Measurements from ENCODE around the gene PTPRE.
"Not testable (repeated sequence)": the region's sequence is repeated elsewhere in the genome, so short reads cannot be mapped to it uniquely, and the experiment has no call there.

PTPRE gene

DNA sequence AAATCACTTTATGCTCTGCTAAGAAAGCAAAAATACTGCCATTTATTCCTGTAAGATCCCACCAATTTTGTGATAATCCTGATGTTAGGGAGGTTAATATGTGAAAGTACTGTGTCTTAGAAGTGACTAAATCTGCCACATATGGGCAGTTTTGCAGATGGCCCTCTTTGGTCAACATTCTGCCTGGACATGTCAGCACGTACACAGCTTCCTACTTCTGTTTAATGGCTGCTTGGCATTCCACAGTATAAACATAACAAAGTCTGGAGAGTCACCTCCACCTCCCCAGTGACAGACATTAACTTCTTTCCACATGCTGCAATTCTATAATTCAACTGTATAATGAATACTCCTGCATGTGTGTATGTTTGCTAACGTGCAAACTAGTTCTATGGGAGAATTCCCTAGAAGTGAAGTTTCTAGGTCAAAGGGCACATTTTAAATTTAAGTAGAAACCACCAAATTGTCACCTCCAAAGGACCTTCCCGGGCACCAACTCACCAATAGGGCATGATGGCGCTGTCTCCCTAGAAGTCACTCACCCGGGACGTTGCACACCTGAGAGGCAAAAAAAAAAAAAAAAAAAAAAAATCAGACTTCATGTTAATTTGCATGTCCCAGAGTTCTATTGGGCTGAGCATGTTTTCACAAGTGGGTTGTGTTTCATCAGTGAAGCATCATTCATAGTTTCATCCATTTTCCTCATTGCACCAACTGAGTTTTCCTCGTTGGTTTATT is 180.4 kb downstream of the PTPRE start:
- no peak for TF ChIP-seq CTCF (IDR thresholded peaks at IDR 0.05; ENCODE audit: low read depth, low read length, missing control alignments)
- in situ Hi-C loops (cut with HindIII; ENCODE audit: low sequenced_read_pairs): no loop called here
- DNase-seq (ENCODE audit: low read depth): no peak
- H3K4me3 ChIP-seq (ENCODE audit: low read depth, low read length): no peak overlapping the region

DNA sequence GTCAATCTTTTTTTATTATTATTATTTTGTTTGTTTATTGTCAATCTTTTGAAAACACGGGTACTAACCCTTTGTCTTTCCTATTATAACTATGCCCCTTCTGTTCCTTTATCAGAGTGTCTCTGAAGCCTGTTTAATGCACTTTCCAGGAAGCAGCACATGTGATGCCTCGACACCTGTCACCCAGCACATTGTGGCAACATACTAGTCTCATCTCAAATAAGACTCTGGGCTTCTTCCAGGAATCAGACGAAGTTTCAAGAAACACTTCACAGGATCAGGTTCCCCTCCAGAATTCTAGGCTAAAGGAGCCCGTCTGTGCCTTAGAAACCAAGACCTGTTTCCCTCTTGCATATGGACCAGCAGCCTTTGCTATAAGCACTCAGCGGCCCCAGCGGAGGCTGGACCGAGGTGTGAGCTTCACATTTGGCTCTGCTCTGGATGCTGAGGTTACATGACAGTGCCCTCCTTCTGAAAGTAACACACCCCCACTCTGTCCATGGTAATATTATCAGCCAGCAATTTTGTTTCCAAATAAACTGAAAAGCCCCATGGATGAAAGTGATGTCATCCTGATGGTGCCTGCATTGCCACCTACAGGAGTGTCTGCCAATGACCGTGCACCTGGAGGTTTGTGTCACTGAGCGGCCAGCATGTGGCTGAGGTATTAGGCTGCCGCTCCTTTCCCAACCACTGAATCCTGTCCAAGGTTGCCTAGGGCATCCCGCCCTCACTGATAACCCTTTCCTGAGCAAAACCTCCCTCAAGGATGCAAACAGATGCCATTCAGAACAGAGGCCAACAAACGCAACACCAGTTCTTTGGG is 181.2 kb downstream of the PTPRE start:
- TF ChIP-seq CTCF (IDR thresholded peaks at IDR 0.05; ENCODE audit: low read depth, low read length, missing control alignments): no peak
- DNase-seq (ENCODE audit: low read depth): no peak
- H3K4me3 ChIP-seq (ENCODE audit: low read depth, low read length): no peak overlapping the region
- in situ Hi-C loops (cut with HindIII; ENCODE audit: low sequenced_read_pairs): no loop called here

DNA sequence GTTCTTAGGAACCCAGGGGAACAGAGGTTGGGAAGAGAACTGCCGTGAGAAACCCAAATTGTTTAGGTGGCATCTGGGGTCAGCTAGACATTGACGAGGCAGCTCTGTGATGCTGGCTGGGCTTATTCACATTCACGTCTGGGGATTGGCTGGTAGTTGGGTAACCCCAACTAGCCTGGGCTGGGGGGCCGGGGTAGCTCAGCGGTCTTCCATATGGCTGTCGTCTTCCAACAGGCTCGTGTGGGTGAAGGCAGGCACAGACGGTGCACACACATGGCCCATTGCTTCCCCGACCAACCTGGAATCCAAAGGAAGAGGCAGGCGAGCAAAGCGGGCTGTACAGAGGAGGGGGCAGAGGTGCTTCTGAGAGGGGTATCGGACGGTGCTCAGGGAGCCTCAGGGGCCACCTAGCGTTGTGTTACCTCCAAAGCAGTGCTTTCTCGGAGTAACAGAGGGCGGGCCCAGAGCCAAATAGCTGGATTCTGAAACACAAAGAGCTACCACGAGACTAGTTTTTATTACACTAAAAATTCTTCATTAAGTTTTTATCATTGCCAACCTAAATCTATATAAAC is 184.8 kb downstream of the PTPRE start:
- in situ Hi-C loops (cut with HindIII; ENCODE audit: low sequenced_read_pairs): no loop called here
- no peak for TF ChIP-seq CTCF (IDR thresholded peaks at IDR 0.05; ENCODE audit: low read depth, low read length, missing control alignments)
- DNase-seq (ENCODE audit: low read depth): no peak
- H3K4me3 ChIP-seq (ENCODE audit: low read depth, low read length): no peak overlapping the region

DNA sequence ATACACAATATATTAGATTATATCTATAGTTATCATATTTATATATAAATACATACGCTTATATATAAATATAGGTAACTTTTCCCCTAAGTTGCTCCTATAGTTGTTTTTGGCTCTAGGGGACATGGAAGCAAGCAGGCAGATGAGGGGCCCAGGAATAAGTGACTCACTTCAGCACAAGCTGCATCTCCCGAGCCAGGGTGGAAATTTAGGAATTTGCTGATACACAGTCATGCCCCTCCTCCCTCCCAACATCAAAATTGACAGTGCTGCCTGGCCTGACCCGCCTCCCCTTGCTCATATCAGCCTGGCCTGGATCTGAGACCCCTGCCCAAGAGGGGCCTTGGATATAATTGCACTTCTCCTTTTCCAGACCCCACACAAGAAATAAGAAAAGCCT is 185.6 kb downstream of the PTPRE start:
- DNase-seq (ENCODE audit: low read depth): no peak
- in situ Hi-C loops (cut with HindIII; ENCODE audit: low sequenced_read_pairs): no loop called here
- TF ChIP-seq CTCF (IDR thresholded peaks at IDR 0.05; ENCODE audit: low read depth, low read length, missing control alignments): no peak
- no peak overlapping the region for H3K4me3 ChIP-seq (ENCODE audit: low read depth, low read length)

- in situ Hi-C loops (cut with HindIII; ENCODE audit: low sequenced_read_pairs); H3K4me3 ChIP-seq (ENCODE audit: low read depth, low read length); DNase-seq (ENCODE audit: low read depth): not testable (repeated sequence)
Measured at GRCh38 chr10:128094596-128094995, 187.7 kb downstream of the PTPRE start.

- H3K4me3 ChIP-seq (ENCODE audit: low read depth, low read length): no peak overlapping the region
- no peak for TF ChIP-seq CTCF (IDR thresholded peaks at IDR 0.05; ENCODE audit: low read depth, low read length, missing control alignments)
- DNase-seq (ENCODE audit: low read depth): no peak
- in situ Hi-C loops (cut with HindIII; ENCODE audit: low sequenced_read_pairs): no loop called here
Measured at GRCh38 chr10:128095027-128095752, 188.3 kb downstream of the PTPRE start.
